ENCODE data around the gene PNPLA2.

DNA sequence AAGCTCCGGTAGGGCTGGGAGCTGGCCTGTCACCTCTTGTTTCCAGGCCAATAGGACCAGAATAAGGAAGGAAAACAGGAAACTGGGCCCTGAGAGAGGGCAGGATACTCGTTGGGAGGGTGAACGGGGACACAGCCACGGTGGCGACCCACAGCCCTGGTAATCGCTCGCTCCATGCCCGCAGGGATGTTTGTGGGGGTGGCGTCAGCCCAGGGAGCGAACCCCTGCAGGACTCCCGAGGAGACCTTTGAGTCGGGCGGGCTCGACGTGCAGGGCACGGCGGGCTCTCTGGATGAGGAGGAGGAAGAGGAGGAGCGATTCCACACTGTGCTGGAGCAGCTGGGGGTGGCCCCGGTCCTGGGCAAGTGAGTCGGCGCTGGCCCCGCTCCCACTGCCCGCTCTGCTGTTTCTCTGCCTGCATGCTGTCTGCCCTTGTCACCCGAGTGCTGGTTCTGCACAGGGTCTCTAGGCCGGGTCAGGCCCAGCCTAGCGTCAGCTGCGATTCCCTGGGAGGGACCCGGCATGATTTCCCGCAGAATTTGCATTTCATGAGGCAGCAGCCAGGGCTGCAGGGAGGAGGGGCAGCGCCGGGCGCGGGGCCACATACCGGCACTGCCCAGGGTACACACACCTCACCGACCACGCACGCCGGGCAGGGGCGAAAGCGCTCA lies 10.6 kb downstream of the PNPLA2 start:
- no peak for TF ChIP-seq CTCF (IDR thresholded peaks at IDR 0.05)
- peak; percentile 6 to 36 for TF ChIP-seq POLR2AphosphoS5 (IDR thresholded peaks at IDR 0.05)
- no peak for TF ChIP-seq EP300 (IDR thresholded peaks at IDR 0.05)
- TF ChIP-seq POLR2A (IDR thresholded peaks at IDR 0.05; ENCODE audit: low read depth) = no peak

Measured in esophagus muscularis mucosa (tissue), 4 donors.